Upper lobe of left lung (tissue), 4 donors: ENCODE results near the gene MAPK11.

Experiments
- CTCF ChIP-seq, 6 experiments: fragments of 450-650 bp in 4 of 6; fragments of 200-600 bp in 2 of 6; sonication (generic) in 2 of 6; IDR thresholded peaks; one replicate each; pipeline ENCODE4 v1.5.1; 2016 to 2019; ENCODE audit warnings: antibody characterized with exemption in 6 of 6
- EP300 ChIP-seq, 4 donors: sonication (generic); formaldehyde crosslinking; IDR thresholded peaks; one replicate each; pipeline ENCODE4 v1.5.1; 2017; ENCODE audit warnings: antibody characterized with exemption in 4 of 4, control low read depth in 2 of 4
- POLR2A ChIP-seq, 4 donors: fragments of 450-650 bp; IDR thresholded peaks; one replicate each; pipeline ENCODE4 v1.5.1; 2016 to 2017; ENCODE audit warnings: antibody characterized with exemption in 4 of 4, mild to moderate bottlenecking in 2 of 4
- POLR2AphosphoS5 ChIP-seq, 2 donors: sonication (generic); formaldehyde crosslinking; IDR thresholded peaks; one replicate each; pipeline ENCODE4 v1.5.1; 2017; ENCODE audit warnings: antibody characterized with exemption in 2 of 2

DNA sequence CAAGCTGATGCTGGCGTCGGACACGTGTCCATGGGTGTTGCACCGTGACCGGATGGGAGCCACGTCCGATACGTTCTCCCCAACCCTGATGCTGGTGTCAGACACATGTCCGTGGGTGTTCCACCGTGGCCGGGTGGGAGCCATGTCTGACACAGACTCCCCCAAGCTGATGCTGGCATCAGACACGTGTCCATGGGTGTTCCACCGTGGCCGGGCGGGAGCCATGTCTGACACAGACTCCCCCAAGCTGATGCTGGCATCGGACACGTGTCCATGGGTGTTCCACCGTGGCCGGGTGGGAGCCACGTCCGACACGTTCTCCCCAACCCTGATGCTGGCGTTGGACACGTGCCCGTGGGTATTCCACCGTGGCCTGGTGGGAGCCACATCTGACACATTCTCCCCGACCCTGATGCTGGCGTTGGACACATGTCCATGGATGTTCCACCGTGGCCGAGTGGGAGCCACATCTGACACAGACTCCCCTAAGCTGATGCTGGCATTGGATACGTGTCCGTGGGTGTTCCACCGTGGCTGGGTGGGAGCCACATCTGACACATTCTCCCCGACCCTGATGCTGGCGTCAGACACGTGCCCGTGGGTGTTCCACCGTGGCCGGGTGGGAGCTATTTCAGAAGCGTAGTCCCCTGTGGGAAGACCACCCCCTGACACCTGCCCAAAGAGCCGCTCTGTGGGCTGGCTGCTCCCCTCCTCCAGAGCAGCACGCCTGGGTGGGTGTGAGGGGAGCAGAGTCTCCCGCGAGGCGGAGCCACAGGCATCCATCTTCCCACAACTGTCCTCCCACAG lies 49.4 kb downstream of the MAPK11 start:
- TF ChIP-seq CTCF (IDR thresholded peaks at IDR 0.05) (no peak), POLR2A (IDR thresholded peaks at IDR 0.05) (no peak), POLR2AphosphoS5 (IDR thresholded peaks at IDR 0.05) (no peak), EP300 (IDR thresholded peaks at IDR 0.05) (no peak)
